ENCODE data around the gene OMP.

OMP gene

DNA sequence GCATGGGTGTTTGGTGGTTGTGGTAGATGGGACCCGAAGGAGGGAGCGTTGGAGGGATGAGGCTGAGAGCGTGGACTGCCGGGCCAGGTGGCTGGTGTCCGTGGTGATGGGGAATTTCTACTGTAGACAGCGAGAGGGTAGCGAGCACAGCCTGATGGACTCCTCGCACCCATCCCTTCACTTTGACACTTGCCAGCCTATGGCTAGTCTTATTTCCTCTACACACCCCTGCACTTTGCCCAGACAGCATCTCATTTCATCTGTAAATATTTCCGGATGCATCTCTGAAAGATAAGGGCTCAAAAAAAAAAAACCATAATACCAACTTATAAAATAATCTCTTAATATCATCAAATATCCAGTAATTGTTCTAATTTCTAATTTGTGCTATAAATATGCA is 5.8 kb downstream of the OMP start:
- no peak for DNase-seq (ENCODE audit: insufficient read length, low spot score)
- no peak for FAIRE-seq
- TF ChIP-seq, protein P1, sequence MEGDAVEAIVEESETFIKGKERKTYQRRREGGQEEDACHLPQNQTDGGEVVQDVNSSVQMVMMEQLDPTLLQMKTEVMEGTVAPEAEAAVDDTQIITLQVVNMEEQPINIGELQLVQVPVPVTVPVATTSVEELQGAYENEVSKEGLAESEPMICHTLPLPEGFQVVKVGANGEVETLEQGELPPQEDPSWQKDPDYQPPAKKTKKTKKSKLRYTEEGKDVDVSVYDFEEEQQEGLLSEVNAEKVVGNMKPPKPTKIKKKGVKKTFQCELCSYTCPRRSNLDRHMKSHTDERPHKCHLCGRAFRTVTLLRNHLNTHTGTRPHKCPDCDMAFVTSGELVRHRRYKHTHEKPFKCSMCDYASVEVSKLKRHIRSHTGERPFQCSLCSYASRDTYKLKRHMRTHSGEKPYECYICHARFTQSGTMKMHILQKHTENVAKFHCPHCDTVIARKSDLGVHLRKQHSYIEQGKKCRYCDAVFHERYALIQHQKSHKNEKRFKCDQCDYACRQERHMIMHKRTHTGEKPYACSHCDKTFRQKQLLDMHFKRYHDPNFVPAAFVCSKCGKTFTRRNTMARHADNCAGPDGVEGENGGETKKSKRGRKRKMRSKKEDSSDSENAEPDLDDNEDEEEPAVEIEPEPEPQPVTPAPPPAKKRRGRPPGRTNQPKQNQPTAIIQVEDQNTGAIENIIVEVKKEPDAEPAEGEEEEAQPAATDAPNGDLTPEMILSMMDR (IDR thresholded peaks at IDR 0.05; ENCODE audit: insufficient read depth, missing control alignments), result no peak

DNA sequence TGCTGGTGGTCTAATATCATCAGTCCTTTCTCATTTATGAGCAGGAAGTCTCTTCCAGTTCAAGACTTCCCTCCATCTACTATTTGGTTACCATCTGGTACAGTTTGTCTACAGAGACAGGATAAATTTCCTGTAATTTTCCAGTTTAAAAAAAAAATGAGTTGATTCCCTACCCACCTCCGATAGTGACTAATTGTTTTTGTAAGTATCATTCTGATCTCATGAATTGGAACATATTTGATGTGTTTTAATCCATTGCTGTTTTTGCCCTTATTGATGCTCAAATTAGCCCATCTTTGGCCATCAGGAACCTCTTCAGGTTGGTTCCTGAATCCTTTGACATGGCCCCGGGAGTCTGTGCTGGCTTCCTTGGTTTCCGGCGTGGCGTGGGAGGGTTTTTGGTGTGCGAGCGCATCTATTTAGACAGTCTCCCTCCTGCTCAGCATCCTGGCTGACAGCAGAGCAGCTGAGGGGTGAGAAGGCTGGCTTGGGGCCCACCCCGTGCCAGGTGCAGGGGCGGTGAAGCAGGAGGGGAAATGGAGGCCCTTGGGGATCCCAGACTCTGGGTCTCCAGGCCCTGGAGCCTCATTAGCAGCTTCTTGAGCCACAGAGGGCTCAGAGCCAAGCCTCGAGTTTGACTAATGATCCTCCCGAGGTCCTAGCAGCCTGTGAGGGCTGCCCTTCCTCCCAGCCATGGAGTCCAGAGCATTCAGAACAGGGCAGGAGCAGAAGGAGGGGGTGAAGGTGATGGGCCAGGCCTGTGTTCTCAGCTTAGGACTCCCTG is 6.8 kb downstream of the OMP start:
- FAIRE-seq (no peak), DNase-seq (ENCODE audit: insufficient read length, low spot score) (no peak)
- TF ChIP-seq, protein P1 (IDR thresholded peaks at IDR 0.05; ENCODE audit: insufficient read depth, missing control alignments), result no peak

DNA sequence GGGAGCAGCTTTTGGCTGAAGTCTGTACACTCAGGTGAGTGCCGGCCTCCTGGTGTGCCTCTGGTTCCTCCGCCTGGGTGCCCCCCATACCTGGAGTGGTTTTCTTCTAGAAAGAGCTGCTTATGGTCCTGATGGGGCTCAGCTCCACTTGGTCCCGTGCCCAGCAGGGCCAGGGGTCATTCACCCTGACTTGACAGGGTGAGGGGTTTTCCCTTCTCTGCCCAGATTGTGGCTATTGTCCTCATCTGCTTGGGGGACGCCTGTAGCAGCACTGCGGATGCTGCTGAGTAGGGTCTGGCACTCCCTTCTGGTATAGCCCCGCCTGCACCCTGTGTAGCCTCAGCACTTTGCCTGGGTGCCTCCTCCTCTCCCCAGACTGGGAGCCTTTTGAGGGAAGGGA is 8.2 kb downstream of the OMP start:
- TF ChIP-seq, protein P1 (IDR thresholded peaks at IDR 0.05; ENCODE audit: insufficient read depth, missing control alignments), result no peak
- DNase-seq (ENCODE audit: insufficient read length, low spot score) (no peak), FAIRE-seq (no peak)

DNA sequence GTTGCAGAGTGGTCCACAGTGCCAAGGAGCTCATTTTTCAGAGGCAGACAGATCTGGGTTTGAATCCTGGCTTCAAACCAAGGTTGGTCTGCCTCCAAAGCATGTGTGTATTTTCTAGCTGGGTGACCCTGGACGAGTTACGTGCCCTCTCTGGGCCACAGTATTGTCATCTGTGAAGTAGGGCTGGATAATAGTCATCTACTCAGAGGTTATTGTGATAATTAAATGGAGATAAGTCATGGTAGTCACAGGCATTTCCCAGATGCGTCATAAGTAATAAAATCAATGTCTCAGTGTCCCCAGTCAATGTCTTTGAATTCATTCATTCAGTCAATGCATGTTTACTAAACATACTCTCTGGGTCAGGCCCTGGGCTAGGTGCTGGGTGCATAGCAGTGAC is 8.6 kb downstream of the OMP start:
- TF ChIP-seq, protein P1 (IDR thresholded peaks at IDR 0.05; ENCODE audit: insufficient read depth, missing control alignments), result no peak
- FAIRE-seq, result no peak
- no peak for DNase-seq (ENCODE audit: insufficient read length, low spot score)

DNA sequence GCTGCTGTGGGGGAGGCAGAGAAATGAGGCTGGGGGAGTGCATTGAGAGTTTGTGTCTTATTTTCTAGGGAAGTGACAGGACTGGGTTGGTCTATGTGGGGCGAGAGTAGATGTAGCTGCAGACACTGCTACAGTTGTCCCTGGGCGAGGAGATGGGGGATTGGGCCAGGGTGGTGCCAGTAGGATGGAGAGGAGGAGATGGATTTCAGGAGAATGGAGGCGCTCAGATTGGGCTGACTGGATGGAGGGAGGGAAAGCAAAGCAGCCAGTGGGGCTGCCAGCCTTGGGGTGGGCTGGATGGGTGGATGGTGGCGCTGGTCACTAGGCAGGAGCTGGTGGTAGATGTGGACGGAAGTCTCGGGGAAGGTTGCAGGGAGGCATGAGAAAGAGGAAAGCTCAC is 9.3 kb downstream of the OMP start:
- TF ChIP-seq, protein P1 (IDR thresholded peaks at IDR 0.05; ENCODE audit: insufficient read depth, missing control alignments), result no peak
- DNase-seq (ENCODE audit: insufficient read length, low spot score) (no peak), FAIRE-seq (no peak)

DNA sequence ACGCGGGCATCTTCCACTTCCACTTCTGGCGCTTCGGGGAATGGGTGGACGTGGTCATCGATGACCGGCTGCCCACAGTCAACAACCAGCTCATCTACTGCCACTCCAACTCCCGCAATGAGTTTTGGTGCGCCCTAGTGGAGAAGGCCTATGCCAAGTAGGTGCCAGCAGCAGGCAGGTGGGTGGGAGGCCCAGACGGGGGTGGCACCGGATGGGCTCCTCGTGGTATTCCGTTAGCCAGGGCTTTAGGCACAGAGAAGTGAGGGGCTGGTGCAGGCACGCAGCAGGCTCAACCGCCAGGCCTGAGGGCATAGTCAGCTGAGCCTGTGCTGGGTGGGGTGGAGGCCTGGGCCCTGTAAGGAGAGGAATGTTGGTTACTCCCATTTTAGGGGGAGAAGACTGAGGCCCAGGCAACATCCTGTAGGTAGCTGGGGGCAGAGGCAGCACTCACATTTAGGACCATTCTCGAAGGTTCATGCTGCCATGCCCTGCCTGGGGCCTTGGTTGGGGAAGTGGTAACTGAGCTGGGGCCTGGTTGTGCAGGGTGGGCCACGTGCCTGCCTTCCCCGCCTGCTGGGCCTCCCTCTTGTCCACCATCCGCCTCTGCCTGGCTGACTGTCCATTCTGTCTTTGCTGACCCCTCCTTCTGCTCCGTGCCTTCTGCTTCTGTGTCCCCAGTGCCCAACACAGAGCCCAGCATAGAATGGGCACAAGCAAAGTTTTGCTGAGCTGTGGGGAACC is 10.2 kb downstream of the OMP start:
- no peak for FAIRE-seq
- TF ChIP-seq, protein P1 (IDR thresholded peaks at IDR 0.05; ENCODE audit: insufficient read depth, missing control alignments), result no peak
- DNase-seq (ENCODE audit: insufficient read length, low spot score), result no peak

Data from D721Med (cell line).